CD4-positive, alpha-beta T cell treated with Interleukin-2 at 100 ng/mL for 4 hours (primary cell): ENCODE results near the gene CTU1.

Experiments
- DNase-seq: peaks from one replicate; pipeline ENCODE4 v3.0.0-alpha.2; 2020; ENCODE audit warnings: low spot score

Gene CTU1

GRCh38 chr19:51131780-51132680 is 23.8 kb upstream of the CTU1 start:
- DNase-seq = peak; percentile 40

- no peak for DNase-seq
These were observed 21.5 kb upstream of the CTU1 start for GRCh38 chr19:51129716-51130115.

GRCh38 chr19:51128227-51128626 is 20.0 kb upstream of the CTU1 start:
- DNase-seq = no peak

GRCh38 chr19:51127755-51128154 is 19.5 kb upstream of the CTU1 start:
- peak; percentile 36 for DNase-seq

- no peak for DNase-seq
These were observed 18.8 kb upstream of the CTU1 start for GRCh38 chr19:51127032-51127431.

- DNase-seq = no peak
These were observed 17.3 kb upstream of the CTU1 start for GRCh38 chr19:51125421-51126075.

GRCh38 chr19:51124729-51125128 is 16.5 kb upstream of the CTU1 start, which contains the start of gene SIGLEC9:
SIGLEC9 (plus strand) TSS chr19:51124906; CDS start chr19:51124975, 69 bp downstream.
- DNase-seq = no peak

GRCh38 chr19:51124216-51124615 is 16.0 kb upstream of the CTU1 start:
- DNase-seq = no peak

GRCh38 chr19:51123802-51124201 is 15.6 kb upstream of the CTU1 start:
- DNase-seq = no peak

- peak; percentile 64 for DNase-seq
These were observed 15.2 kb upstream of the CTU1 start for GRCh38 chr19:51123381-51123800.

- DNase-seq = no peak
These were observed 14.1 kb upstream of the CTU1 start for GRCh38 chr19:51122112-51122981.

- DNase-seq = no peak
These were observed 13.0 kb upstream of the CTU1 start for GRCh38 chr19:51121257-51121656.

GRCh38 chr19:51120160-51120559 is 12.0 kb upstream of the CTU1 start:
- DNase-seq = no peak

GRCh38 chr19:51119611-51120010 is 11.4 kb upstream of the CTU1 start:
- DNase-seq = no peak

- no peak for DNase-seq
These were observed 10.9 kb upstream of the CTU1 start for GRCh38 chr19:51119101-51119500.

- DNase-seq = peak; percentile 38
These were observed 8.6 kb upstream of the CTU1 start for GRCh38 chr19:51116736-51117286.

- peak; percentile 24 for DNase-seq
These were observed 6.0 kb upstream of the CTU1 start for GRCh38 chr19:51114087-51114729.

GRCh38 chr19:51111606-51112005 is 3.4 kb upstream of the CTU1 start:
- no peak for DNase-seq

- no peak for DNase-seq
These were observed 2.4 kb upstream of the CTU1 start for GRCh38 chr19:51110666-51110971.

GRCh38 chr19:51108805-51109146 is 567 bp upstream of the CTU1 start:
- no peak for DNase-seq

- DNase-seq = no peak
These were observed 673 bp downstream of the CTU1 start for GRCh38 chr19:51107406-51108065.
